Measurements from ENCODE around the gene RGS17.
"Not testable (repeated sequence)": the region's sequence is repeated elsewhere in the genome, so short reads cannot be mapped to it uniquely, and the experiment has no call there.

The RGS17 gene

DNA sequence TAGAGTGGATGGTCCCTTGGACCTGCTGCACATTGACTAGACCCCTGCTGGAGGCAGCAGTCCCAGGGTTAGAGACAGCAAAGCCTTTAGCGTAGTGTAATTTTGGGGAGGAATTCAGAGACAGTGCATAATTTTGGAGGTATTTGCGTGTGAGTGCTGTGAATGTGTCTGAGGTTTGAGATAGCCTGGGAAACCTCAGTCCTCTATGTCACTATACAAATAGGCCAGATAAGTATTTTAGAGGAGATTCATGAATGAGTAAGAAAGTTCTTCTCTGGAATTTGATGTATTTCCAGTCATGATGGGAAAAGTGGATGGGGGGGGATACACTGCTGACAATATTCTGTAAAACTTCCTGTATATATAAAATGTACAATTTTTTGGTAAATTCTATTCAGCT is 102.8 kb downstream of the RGS17 start:
- no peak for DNase-seq

DNA sequence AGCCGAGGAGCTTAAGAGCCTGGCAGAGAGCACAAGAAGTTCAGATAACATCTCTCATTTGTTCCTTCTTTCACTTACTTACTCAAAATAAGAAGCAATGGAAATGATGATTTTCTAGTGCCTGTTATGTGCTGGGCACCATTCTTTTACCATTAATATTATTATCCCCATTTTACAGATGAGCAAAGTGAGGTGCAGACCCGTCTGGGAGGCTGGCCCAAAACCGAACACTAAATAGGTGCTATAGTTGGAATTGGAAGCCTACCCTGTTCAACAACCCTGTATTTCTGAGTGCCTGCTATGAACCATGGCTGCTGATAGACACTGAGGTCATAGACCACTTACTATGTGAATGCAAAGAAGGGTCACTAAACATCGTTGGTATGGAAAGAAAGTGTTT is 103.6 kb downstream of the RGS17 start:
- no peak for DNase-seq

DNA sequence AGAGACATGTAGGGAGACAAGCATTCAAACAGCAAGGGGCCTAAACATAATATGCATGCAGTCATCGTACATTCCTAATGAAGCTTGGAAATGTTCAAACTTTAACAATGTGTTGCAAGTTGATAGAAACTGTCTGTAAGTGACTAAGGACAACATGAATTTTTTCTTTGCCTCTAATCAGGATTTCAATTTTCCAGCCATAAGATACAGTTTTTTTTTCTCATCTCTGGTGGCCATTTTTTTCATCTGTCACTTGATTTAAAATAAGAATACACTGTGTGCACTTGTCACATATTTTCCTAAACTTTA is 106.4 kb downstream of the RGS17 start:
- no peak for DNase-seq

DNA sequence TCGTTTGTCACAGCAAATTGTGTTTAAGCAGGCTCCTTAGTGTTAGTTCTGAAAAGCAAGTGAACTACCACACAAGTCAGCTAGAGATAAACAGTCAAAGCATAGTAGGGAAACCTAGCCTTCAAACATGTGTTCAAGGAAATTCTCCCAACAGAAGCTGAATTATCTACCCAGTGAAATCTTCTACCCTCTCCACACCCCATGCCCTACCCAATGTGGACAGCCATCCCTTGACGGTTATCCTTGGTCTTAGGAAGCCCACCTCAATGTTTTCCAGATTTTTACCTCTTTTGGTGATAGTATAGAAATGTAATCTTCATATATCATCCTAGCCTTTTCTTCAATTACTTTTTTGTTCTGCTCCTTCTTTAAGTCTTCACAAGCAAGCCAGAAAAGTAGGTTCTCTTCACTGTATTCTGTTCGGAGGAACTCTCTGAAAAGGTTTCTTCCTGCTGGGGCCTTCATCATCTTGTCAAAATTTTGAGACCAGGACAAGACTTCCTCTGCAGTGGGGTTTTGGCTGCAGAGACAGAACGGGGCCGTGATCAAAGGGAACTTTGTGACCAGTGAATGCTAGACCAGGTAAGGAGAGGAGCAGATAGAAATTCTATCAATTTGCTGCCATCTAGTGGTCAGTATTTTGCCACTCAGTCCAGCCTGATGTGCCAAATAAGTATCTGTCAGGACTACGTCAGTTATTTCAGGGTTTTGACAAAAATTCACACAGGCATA is 106.9 kb downstream of the RGS17 start:
- peak; percentile 42 for DNase-seq

DNA sequence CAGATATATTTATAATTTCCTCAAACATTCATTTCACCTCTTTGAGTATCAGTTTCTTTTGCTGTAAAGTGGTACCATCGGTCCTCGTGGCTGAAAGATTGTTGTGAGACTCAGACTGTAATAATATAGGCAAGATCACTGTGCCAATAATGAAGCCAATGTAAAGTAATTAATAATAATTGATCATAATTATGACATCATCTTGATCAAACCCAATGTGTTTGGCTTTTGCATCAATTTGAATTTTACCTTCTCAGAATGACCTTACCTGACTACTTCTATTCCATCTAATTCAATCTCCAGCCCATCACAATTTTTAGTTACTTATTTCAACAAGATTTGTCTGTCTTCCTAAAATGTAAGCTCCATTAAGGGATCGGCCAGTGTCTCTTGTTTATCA is 112.7 kb downstream of the RGS17 start:
- DNase-seq: no peak

DNA sequence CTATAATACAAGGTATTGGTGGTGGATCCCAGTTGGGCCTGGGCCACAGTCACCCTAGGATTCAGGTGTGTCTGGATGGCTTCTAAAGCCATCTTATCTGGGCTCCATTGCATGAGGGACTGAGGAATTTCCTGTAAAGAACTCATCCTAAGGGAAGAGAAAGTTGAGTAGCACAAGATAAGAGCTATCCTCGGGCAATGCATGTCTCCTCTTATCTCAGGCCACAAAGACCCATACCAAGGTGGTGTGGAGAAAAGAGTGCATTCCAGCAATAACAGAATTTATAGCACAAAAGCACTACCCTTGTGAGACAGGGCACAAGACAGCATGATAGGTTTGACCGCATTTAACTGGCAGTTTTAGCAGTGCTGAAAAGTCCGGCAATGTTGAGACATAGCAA is 114.2 kb downstream of the RGS17 start:
- no peak for DNase-seq

DNA sequence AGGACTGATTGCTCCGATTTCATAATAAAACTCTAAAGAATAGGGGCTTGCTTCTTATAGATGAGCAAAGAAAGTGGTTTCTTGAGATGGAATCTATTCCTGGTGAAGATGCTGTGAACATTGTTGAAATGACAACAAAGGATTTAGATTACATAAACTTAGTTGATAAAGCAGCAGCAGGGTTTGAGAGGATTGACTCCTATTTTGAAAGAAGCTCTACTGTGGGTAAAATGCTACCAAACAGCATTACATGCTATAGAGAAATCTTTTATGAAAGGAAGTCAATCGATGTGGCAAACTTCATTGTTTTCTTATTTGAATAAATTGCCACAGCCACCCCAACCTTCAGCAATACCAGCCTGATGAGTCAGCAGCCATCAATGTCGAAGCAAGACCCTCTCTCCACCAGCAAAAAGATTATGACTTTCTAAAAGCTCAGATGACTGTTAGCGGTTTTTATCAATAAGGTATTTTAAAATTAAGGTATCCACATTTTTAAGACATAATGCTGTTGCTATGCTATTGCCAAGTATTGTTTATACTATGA is 115.9 kb downstream of the RGS17 start:
- no peak for DNase-seq

DNA sequence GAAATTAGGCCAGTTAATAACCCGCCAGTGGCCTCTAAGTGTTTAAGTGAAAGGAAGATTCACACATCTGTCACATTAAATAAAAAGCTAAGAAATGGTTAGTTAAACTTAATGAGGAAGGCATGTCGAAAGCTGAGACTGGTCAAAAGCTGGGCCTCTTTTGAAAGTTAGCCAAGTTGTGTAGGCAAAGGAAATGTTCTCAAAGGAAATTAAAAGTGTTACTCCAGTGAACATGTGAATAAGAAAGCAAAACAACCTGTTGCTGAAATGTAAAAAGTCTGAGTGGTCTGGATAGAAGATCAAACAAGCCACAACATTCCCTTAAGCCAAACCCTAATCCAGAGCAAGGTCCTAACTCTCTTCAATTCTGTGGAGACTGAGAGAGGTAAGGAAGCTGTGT is 117.6 kb downstream of the RGS17 start:
- no peak for DNase-seq

DNA sequence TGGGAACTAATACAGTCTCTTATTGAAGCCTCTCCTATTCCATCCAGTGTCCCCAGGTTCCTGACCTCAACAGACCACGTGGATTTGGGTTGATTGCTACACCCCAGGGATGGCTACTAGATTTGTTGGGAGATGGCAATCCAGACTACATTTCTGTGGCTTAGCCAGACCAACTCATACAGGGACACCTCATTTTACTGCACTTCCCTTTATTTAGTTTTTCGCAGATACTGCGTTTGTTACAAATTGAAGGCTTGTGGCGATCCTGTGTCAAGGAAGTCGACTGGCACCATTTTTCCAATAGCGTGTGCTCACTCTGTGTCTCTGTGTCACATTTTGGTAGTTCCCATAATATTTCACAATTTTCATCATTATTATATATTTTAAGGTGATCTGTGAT is 118.2 kb downstream of the RGS17 start:
- no peak for DNase-seq

DNA sequence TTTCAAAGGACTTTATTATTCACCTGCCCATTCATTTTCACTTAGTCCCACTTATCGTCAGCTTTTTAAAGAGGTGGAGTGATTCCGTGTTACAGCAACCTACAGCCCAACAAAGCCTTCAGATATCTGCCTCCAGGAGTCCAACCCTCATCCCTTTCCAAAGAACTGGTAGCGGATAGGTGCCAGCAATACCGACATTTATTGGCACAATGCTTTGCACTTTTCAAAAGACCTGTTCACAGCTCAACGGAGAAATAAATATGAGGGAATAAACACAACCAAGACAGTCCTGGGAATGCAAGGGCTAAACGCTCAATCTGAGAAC is 127.8 kb downstream of the RGS17 start:
- DNase-seq: peak; percentile 46

DNA sequence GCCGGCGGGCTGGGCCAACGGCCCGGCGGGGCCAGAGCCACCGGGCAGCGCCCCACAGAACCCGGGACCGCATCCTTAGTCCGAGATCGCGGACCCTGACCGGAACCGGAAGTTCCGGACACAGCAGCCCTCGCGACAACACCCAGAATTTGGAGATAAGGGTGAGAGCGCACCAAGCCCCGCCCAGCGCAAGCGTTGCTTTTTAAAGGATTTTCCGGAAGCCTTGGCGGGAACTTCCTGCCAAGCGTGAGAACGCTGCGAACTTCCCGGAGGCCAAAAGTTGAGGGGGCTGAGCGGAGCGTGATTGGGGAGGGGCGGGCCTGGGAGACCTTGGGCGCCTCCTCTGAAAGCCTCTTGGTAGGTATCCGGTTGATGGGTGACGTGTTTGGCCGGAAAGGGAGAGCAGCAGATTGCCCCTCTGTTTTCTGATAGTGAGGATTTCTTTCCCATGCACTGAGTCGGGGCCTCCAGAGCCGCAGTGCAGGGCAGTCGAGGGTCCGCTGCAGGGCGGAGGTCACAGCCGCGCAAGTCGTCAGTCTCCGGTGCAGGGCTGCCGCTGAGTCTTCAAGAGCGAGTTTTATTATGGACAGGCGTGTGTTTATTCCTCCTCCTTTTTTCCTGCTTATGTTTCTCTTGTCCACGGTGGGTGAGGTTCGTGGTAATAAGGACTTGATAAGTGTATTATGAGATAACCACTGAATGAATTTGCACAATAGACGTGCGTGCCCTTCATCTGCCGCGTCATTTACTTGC is 128.3 kb downstream of the RGS17 start, which contains the start of gene MTRF1L:
MTRF1L (minus strand) TSS at position 97 of the 753 bp plus-strand sequence; CDS start at position 73, 24 bp downstream.
- DNase-seq: peak; percentile 90

DNA sequence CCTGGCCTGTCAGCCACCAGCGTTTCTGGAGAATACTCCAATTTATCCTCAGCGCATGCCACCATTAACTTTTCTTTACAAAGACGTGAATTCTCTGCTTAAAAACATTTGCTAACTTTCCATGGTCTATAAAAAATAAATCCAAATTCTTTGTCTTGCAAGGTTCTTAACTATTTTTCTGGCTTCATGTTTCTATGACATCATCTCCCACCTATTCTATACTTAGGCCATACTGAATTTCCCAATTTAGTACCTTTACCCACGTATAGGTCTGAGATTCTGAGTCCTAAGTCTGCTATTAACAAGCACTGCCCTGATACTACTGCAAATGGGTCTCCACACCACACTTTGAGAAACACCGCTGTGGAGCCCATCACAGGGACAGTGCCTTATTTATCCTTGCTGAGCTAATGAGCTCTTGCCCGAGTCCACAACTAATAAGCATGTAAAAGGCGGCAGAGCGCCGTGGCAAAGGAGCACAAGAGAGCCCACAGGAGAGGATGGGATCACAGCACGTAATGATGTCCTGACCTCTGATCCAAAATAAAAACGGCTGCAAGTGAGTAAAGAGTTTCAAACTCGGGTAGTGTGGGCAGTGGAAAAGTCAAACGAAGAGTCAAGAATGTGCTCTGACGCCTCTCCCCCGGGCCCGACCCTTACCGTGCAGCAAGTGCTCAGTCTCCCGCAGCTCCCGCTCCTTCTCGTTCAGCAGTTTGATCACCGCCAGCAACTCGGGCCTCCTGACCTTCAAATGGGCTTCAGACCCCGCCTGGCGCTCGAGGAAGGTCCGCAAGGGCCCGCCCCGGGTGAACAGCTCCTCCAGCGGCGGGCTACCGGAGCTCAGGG is 129.1 kb downstream of the RGS17 start:
- no peak for DNase-seq

DNA sequence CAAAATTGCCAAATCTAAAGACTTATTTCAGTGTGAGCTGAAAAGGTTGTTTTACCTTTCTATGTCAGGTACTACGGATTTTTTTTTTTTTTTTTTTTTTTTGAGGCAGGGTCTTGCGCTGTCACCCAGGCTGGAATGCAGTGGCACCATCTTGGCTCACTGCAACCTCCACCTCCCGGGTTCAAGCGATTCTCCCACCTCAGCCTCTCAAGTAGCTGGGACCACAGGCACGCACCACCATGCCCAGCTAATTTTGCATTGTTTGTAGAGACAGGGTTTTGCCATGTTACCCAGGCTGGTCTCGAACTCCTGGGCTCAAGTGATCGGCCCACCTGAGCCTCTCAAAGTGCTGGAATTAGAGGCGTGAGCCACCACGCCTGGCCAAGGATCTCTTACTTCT is 130.3 kb downstream of the RGS17 start:
- not testable (repeated sequence) for DNase-seq

DNA sequence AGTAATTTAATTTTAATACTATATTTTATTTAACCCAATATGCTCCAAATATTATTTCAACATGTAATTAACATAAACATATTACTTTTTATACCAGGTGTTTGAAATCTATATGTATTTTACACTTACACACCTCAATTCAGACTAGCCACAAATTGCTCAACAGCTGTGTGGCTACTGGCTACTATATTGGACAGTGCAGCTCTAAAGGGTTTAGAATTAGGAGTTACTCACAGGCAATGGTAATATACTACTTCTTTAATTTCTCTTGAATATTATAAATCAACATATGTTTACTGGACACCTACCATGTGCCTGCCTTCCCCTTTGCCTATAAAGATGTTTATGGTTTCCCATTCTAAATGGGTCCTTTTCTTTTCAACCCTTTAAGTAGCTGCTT is 130.8 kb downstream of the RGS17 start:
- no peak for DNase-seq

DNA sequence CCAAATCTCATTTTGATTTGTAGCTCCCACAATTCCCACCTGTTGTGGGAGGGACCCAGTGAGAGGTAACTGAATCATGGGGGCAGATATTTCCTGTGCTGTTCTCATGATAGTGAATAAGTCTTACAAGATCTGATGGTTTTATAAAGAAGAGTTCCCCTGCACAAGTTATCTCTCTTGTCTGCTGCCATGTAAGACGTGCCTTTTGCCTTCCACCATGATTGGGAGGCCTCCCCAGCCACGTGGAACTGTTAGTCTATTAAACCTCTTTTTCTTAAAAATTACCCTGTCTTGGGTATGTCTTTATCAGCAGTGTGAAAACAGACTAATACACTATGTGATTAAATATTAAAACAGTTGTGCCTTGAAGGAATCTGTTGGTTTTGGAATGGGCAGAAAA is 131.5 kb downstream of the RGS17 start:
- DNase-seq: not testable (repeated sequence)

DNA sequence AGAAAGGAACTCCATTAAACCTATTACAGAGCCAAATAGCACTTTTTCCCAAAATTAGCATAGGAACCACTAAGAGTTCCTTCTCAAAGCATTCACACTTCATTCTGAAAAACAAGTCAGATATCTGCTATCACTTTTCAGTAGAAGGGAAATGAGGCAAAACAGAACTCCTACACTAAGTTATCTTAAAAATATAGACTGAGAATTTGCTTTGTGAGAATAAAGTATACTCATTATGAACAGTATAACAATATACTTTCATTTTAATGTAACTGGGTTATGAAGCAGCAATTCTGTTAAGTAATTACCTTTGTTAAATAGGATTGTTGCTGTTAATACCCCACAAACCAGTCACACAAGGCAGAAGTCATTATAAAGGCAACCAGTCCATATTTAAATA is 137.2 kb downstream of the RGS17 start:
- no peak for DNase-seq

DNA sequence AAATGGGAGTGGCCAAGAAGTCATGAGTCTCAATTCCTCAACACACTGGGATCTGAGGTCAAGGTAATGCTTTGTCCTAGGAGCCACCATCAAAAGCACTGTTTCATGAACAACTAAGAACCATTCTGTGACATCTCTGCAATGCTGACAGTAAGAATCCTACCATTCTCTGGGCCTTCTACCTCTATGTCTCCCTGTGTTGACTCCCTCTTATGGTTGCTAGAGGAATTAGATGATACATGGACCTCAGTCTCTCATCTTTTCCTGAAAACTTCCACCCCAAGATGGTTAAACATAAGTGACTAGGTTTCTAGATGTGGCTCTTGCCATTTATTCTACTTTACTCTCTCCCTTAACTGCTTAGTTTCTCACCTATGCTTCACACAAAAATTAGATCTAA is 137.7 kb downstream of the RGS17 start:
- no peak for DNase-seq

DNA sequence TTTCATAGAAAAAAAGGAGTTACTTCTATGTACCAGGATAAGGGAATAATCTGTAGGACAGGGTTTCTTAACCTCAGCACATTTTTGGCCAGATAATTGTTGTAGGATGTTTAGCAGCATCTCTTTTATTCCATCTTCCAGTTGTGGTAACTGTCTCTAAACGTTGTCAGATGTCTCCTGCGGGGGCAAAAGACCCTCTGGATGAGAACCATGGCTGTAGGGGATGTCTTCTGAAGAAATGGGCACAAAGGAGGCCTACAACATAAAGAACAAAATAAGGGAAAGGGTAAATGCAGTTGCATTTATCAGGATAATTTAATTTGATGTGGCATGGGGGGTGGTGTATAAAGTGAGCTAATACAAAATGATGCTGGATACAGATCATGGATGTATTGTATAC is 144.1 kb downstream of the RGS17 start:
- DNase-seq: no peak

DNA sequence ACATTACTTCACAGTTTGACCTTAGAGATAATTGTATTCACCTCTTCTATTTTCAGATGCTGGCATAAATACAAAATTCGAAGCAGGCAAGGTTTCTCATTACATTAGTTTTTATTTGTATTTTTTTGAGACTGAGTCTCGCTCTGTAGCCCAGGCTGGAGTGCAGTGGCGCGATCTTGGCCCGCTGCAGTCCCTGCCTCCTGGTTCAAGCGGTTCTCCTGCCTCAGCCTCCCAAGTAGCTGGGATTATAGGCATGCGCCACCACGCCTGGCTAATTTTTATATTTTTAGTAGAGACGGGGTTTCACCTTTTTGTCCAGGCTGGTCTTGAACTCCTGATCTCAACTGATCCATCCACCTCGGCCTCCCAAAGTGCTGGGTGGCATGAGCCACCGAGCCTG is 145.8 kb downstream of the RGS17 start:
- DNase-seq: not testable (repeated sequence)

DNA sequence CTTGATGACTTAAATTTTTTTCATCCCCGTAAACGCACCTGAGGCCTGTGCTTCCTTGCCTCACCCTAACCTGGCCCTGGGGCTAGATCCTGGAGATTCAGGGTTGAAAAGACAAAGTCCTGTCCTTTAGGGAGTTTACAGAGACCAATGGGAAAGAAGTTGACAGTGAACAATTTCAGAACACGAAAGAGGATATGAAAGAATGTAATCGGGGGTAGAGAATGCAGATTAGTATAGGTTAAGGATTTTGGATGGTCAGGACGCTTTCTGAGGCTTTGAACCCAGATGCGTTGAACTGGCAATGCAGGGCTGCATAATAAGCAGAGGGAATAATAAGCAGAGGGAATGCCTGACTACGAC is 146.6 kb downstream of the RGS17 start:
- DNase-seq: no peak

DNA sequence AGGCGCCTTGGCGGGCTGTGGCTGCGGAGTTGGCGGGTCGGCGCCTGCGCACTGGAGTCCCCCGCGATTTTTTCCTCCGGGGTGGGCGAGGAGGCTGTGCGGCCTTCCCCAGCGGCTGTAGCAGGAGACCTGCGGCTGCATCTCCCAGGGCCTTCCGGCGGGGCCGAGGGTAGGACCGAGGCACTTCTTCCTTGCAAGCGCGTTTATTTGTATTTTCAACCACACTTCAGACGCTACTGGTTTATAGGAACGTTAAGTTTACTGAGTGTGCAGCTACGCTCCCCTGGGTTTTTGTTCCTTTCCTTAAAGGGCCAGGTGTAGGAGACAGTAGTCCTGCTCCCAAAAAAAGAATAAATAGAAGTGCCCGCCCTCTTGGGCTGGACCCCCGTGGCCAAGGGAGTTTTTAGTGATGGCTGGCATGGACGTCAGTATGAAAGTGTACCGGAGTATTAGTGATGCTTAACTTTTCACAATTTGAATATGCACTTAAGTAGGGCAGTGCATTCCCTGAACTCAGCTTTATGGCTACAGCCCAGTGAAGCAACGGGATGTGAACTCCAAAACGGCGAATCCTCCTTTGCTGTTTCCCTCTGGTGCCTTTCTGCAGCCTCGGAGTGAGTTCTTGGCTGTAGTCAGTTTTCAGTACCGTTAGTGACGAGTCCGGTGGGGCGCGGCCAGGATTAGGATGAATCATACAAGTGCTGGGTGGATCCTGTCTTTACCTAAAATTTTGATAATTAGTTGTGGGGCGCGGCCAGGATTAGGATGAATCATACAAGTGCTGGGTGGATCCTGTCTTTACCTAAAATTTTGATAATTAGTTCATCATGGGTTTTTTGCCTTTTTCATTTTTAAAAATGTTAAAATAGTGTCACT is 147.2 kb downstream of the RGS17 start:
- peak; percentile 94 for DNase-seq

DNA sequence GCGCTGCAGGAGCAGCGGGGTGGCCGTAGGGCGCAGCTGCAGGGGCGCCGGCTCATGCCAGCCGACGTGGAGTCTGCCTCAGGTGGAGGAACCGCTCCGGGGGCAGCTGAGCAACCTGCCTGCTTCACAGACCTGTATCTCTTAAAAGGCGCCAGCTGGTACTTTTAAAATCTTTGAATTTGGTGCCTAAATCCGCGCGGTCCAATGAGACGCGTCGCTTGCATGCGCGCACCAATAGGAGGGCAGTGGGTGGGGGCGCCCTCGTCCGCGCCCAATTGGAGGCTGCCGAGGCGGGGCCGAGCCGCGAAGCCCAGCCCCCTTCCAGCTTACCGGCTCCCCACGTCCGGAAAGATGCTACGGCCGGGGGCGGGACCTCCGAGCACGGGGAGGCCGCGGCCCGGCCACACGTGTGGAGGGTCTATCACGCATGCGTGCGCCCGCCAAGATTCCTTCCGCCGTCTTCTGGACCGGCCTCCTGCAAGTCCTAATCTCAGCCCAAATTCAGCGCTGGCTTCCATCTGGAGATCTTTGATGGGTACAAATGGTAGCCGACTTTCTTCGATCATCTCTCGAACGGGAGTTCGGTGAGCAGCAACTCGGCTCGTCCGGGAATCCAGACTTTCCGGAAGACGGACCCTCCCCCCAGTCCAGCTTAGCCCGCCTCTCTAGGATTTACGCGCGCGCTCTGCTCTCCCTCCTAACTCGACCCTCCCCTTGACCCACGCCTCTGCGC is 148.0 kb downstream of the RGS17 start, which contains the start of gene FBXO5:
FBXO5 (minus strand) TSS at position 138 of the 733 bp plus-strand sequence; CDS start at position 56, 82 bp downstream.
- DNase-seq: peak; percentile 92

Measured in KG1 (cell line).